Fibroblast of lung (primary cell): ENCODE data around the gene GJD4. TPM values are rescaled to one million over a fixed set of nuclear protein-coding genes. Genes with fewer than 3 reads are reported as not detected.

ENCODE experiments used
- DNase-seq, 2 donors: peaks; one replicate each; pipeline versions ENCODE4 v3.0.0 to v3.0.0-alpha.2; 2010; ENCODE audit warnings: low read depth in 2 of 2
- H2AFZ ChIP-seq: 2 replicates; pipeline ENCODE4 v1.5.1; 2012; ENCODE audit warnings: low read length, control low read depth, inconsistent platforms
- H3K27ac ChIP-seq: 2 replicates; pipeline ENCODE4 v1.5.1; 2011; ENCODE audit warnings: low read length, control low read depth; ENCODE audit not compliant: insufficient read depth
- H3K27me3 ChIP-seq: 2 replicates; pipeline ENCODE4 v1.5.1; 2011; ENCODE audit warnings: mild to moderate bottlenecking, low read length; ENCODE audit not compliant: control insufficient read depth, insufficient read depth
- H3K36me3 ChIP-seq: 2 replicates; pipeline ENCODE4 v1.5.1; 2011; ENCODE audit warnings: low read length; ENCODE audit not compliant: control insufficient read depth, insufficient read depth
- H3K4me1 ChIP-seq: 2 replicates; pipeline ENCODE4 v1.5.1; 2011; ENCODE audit warnings: low read length; ENCODE audit not compliant: control insufficient read depth, insufficient read depth; ENCODE audit errors: extremely low read depth
- H3K4me2 ChIP-seq: 2 replicates; pipeline ENCODE4 v1.5.1; 2011; ENCODE audit warnings: low read length, control low read depth; ENCODE audit not compliant: insufficient read depth; ENCODE audit errors: extremely low read depth
- H3K4me3 ChIP-seq, 4 experiments: fragments of 200-600 bp in 1 of 4; sonication (generic) in 1 of 4; replicated peaks in 1 of 4; 2 replicates each; pipeline ENCODE4 v1.5.1; 2011 to 2016; ENCODE audit warnings: low read length in 4 of 4, low read depth in 3 of 4, mild to moderate bottlenecking in 3 of 4, control low read depth in 2 of 4, inconsistent platforms in 1 of 4, mixed read lengths in 1 of 4; ENCODE audit not compliant: insufficient read depth in 1 of 4; ENCODE audit errors: control extremely low read depth in 1 of 4
- H3K79me2 ChIP-seq: 2 replicates; pipeline ENCODE4 v1.5.1; 2012; ENCODE audit warnings: mild to moderate bottlenecking, low read length, inconsistent platforms; ENCODE audit not compliant: control insufficient read depth, insufficient read depth
- H3K9ac ChIP-seq: 2 replicates; pipeline ENCODE4 v1.5.1; 2011; ENCODE audit warnings: mild to moderate bottlenecking, low read length, control low read depth; ENCODE audit not compliant: insufficient read depth
- H3K9me3 ChIP-seq: 2 replicates; pipeline ENCODE4 v1.5.1; 2012; ENCODE audit warnings: low read depth, low read length; ENCODE audit not compliant: control insufficient read depth, insufficient read depth
- H4K20me1 ChIP-seq: 2 replicates; pipeline ENCODE4 v1.5.1; 2011; ENCODE audit warnings: low read length; ENCODE audit not compliant: control insufficient read depth, insufficient read depth; ENCODE audit errors: extremely low read depth
- CTCF ChIP-seq, 2 donors: IDR thresholded peaks in 1 of 2; conservative IDR thresholded peaks in 1 of 2; 1 replicate in 1 of 2; 2 replicates in 1 of 2; pipeline ENCODE4 v1.5.1; 2011 to 2012; ENCODE audit warnings: low read length in 2 of 2, control low read depth in 1 of 2, inconsistent platforms in 1 of 2, low read depth in 1 of 2, mild to moderate bottlenecking in 1 of 2
- EZH2 ChIP-seq: IDR thresholded peaks from 2 replicates; pipeline ENCODE4 v1.5.1; 2012; ENCODE audit warnings: low read length, control low read depth, mild to moderate bottlenecking; ENCODE audit errors: missing control alignments
- polyA plus RNA-seq, 2 donors: library from polyadenylated mRNA; depleted of rRNA in 1 of 2; stranded (reverse) in 1 of 2; unstranded in 1 of 2; fragments of >200 nt; gene quantifications; 2 replicates each; pipeline ENCODE4 v1.2.1, GENCODE V29; 2011 to 2012; ENCODE audit warnings: missing spikeins in 1 of 2
- total RNA-seq: library from RNA; depleted of rRNA; stranded (reverse); fragments of >200 nt; gene quantifications from 2 replicates; pipeline ENCODE4 v1.2.1, GENCODE V29; 2014

GJD4 gene
- total and polyA plus RNA-seq, 2 donors (not counting 1 experiment from before 2014, with no cell fraction given) = 0.17 TPM; not detected in 1

- H4K20me1 ChIP-seq = no peaks in the 10 kb centered on the region
- H3K36me3 ChIP-seq = peaks cover 2% of the 10 kb centered on the region
- no peak for DNase-seq
- H3K27me3 ChIP-seq = no peaks in the 10 kb centered on the region
- no peak overlapping the region for H3K4me2 ChIP-seq
- H3K4me3 ChIP-seq = no peak overlapping the region
- no peaks in the 10 kb centered on the region for H3K9me3 ChIP-seq
- H3K27ac ChIP-seq = no peak overlapping the region
- no peak overlapping the region for H2AFZ ChIP-seq
- peaks cover 5% of the 10 kb centered on the region for H3K4me1 ChIP-seq
- TF ChIP-seq CTCF (conservative IDR thresholded peaks at IDR 0.05 in 1 of 2, IDR thresholded peaks at IDR 0.05 in 1 of 2; ENCODE audit: low read depth in 1 of 2, low read length in 2 of 2) (no peak), EZH2 (no peak)
- H3K9ac ChIP-seq = no peak overlapping the region
- H3K79me2 ChIP-seq = no peaks in the 10 kb centered on the region
Measured at GRCh38 chr10:35567951-35568350, 37.2 kb upstream of the GJD4 start.

- Histone ChIP-seq H3K9ac (no peak overlapping the region), H3K79me2 (no peaks in the 10 kb centered on the region), H3K4me1 (peaks cover 5% of the 10 kb centered on the region), H3K27me3 (no peaks in the 10 kb centered on the region), H3K4me2 (no peak overlapping the region), H4K20me1 (no peaks in the 10 kb centered on the region), H3K27ac (no peak overlapping the region), H3K4me3 (no peak overlapping the region), H3K36me3 (peaks cover 2% of the 10 kb centered on the region), H2AFZ (no peak overlapping the region), H3K9me3 (no peaks in the 10 kb centered on the region)
- TF ChIP-seq EZH2 (no peak), CTCF (conservative IDR thresholded peaks at IDR 0.05 in 1 of 2, IDR thresholded peaks at IDR 0.05 in 1 of 2; ENCODE audit: low read depth in 1 of 2, low read length in 2 of 2) (no peak)
- DNase-seq = no peak
Measured at GRCh38 chr10:35568483-35569015, 36.6 kb upstream of the GJD4 start.

GRCh38 chr10:35569111-35569707 is 35.9 kb upstream of the GJD4 start:
- Histone ChIP-seq H3K79me2 (no peaks in the 10 kb centered on the region), H2AFZ (no peak overlapping the region), H3K4me3 (no peak overlapping the region), H3K9me3 (no peaks in the 10 kb centered on the region), H3K27ac (no peak overlapping the region), H4K20me1 (no peaks in the 10 kb centered on the region), H3K9ac (no peak overlapping the region), H3K36me3 (peaks cover 2% of the 10 kb centered on the region), H3K4me2 (no peak overlapping the region), H3K27me3 (no peaks in the 10 kb centered on the region), H3K4me1 (peaks cover 3% of the 10 kb centered on the region)
- TF ChIP-seq CTCF (conservative IDR thresholded peaks at IDR 0.05 in 1 of 2, IDR thresholded peaks at IDR 0.05 in 1 of 2; ENCODE audit: low read depth in 1 of 2, low read length in 2 of 2) (no peak), EZH2 (no peak)
- no peak for DNase-seq
